Pancreas (tissue), 10 donors: ENCODE measurements around the gene USP38. TPM values are rescaled to one million over a fixed set of nuclear protein-coding genes. Genes with fewer than 3 reads are reported as not detected.

Source experiments
- ATAC-seq, 4 donors: fragments of 200-7000 bp; cut with Tn5 transposase; one replicate each; pipeline versions ENCODE4 v1.8.0 to v1.9.1; 2020; ENCODE audit warnings: mild to moderate bottlenecking in 4 of 4, moderate library complexity in 4 of 4
- DNase-seq, 6 donors: peaks; one replicate each; pipeline ENCODE4 v3.0.0-alpha.2; 2020
- FAIRE-seq: peaks from 2 replicates; lab custom pipeline; 2012; peaks lifted over from hg19 to GRCh38; lab: Jason Lieb, UNC
- H3K27ac ChIP-seq, 4 donors: fragments of 200-600 bp; sonication (generic); 1 replicate in 3 of 4; 2 replicates in 1 of 4; pipeline versions ENCODE4 v1.5.0 to v1.8.0; 2020
- H3K27me3 ChIP-seq, 4 donors: fragments of 200-600 bp; one replicate each; pipeline ENCODE4 v1.8.0; 2021
- H3K36me3 ChIP-seq, 3 donors: fragments of 200-600 bp; sonication (generic) in 1 of 3; one replicate each; pipeline versions ENCODE4 v1.5.0 to v1.8.0; 2020 to 2021
- H3K4me1 ChIP-seq, 3 donors: fragments of 200-600 bp; one replicate each; pipeline ENCODE4 v1.8.0; 2021
- H3K4me3 ChIP-seq, 4 donors: fragments of 200-600 bp; sonication (generic) in 2 of 4; one replicate each; pipeline versions ENCODE4 v1.5.0 to v1.8.0; 2020 to 2021
- H3K9me3 ChIP-seq, 4 donors: fragments of 200-600 bp; one replicate each; pipeline ENCODE4 v1.8.0; 2021
- CTCF ChIP-seq, 4 donors: fragments of 200-600 bp; sonication (generic) in 3 of 4; IDR thresholded peaks; one replicate each; pipeline versions ENCODE4 v1.5.0 to v1.8.0; 2021; ENCODE audit warnings: antibody characterized with exemption in 4 of 4
- WGBS, 2 donors: extraction: QIAGEN DNeasy Blood & Tissue Kit; methylation state at CpG; one replicate each; pipeline ENCODE4 v1.1.7; 2013; 5-methylcytosine and 5-hydroxymethylcytosine counted together
- intact Hi-C, 3 donors: fragments of 100-400 bp; cut with DNase I; formaldehyde crosslinking; loops; one replicate each; pipeline versions ENCODE4 v1.11.1 to v1.14.2; 2022
- polyA plus RNA-seq, 2 donors: library from polyadenylated mRNA; stranded (reverse); fragments of 200-250 nt; gene quantifications; one replicate each; pipeline ENCODE4 v1.2.3, GENCODE V29; 2013
- total RNA-seq, 6 donors: library from RNA; stranded (reverse); fragmentation: NEBNext Ultra II Directional in 4 of 6; extraction: Animal tissue kit (Norgen Biotek cat#: 25700) in 4 of 6; gene quantifications; one replicate each; pipeline versions ENCODE4 v1.2.1 to v1.2.4, GENCODE V29; 2021 to 2023
- donor health status: healthy with polysubstance abuse.
- donor health status: DM: no; HTN: no; CAD: no; lungs with moderate emphysema.
- donor health status: DM: no; HTN: no; CAD: no.
- donor health status: control.
- donor health status: control.
- donor health status: Bipolar disorder and iron deficiency.
- donor health status: DM: yes; HTN: yes; CAD: no.
- donor health status: DM: no; HTN: no; CAD: no.
- donor health status: DM: no; HTN: no; CAD: no.
- donor health status: DM: yes; HTN: yes; CAD: no.

Gene USP38
- total and polyA plus RNA-seq, 8 donors, result 2.4 to 13.6 (median 8.8) TPM

GRCh38 chr4:143240939-143241679 lies 56.4 kb downstream of the USP38 start:
- WGBS, 2 donors, result 50 to 62% methylated on average over 1 of the region's 1 CpG
- ATAC-seq, result no peak
- H3K27ac ChIP-seq, result no peak overlapping the region

GRCh38 chr4:143241892-143242291 lies 57.2 kb downstream of the USP38 start:
- Histone ChIP-seq H3K9me3 (no peaks in the 10 kb centered on the region), H3K27me3 (no peaks in the 10 kb centered on the region), H3K27ac (no peak overlapping the region), H3K4me3 (no peak overlapping the region), H3K36me3 (no peaks in the 10 kb centered on the region), H3K4me1 (peaks cover 0 to 4% (median 0%) of the 10 kb centered on the region in 3 donors)
- intact Hi-C loops, result no loop called here
- DNase-seq (peak in 1 of 6 donors; percentile 6), ATAC-seq (no peak), FAIRE-seq (no peak)
- no peak for TF ChIP-seq CTCF (IDR thresholded peaks at IDR 0.05)
- 96 to 97% methylated on average over 1 of the region's 1 CpG for WGBS, 2 donors

More at GRCh38 chr4:143240939-143241679, 56.4 kb downstream of the USP38 start:
- Histone ChIP-seq H3K9me3 (no peaks in the 10 kb centered on the region), H3K27me3 (no peaks in the 10 kb centered on the region), H3K4me3 (no peak overlapping the region), H3K36me3 (no peaks in the 10 kb centered on the region), H3K4me1 (no peaks in the 10 kb centered on the region)
- DNase-seq (no peak), FAIRE-seq (no peak)
- TF ChIP-seq CTCF (IDR thresholded peaks at IDR 0.05), result no peak
- intact Hi-C loops, result no loop called here

GRCh38 chr4:143243041-143243440 lies 58.3 kb downstream of the USP38 start:
- no peak for ATAC-seq
- intact Hi-C loops, result no loop called here
- no peak overlapping the region for H3K4me3 ChIP-seq
- H3K4me1 ChIP-seq, result peaks cover 0 to 4% (median 0%) of the 10 kb centered on the region in 3 donors
- no peak for TF ChIP-seq CTCF (IDR thresholded peaks at IDR 0.05)
- H3K36me3 ChIP-seq, result no peaks in the 10 kb centered on the region
- no peak for FAIRE-seq
- H3K27ac ChIP-seq, result no peak overlapping the region
- no peak for DNase-seq
- WGBS, 2 donors, result 93% methylated on average over 2 of the region's 2 CpGs
- H3K9me3 ChIP-seq, result no peaks in the 10 kb centered on the region
- no peaks in the 10 kb centered on the region for H3K27me3 ChIP-seq

GRCh38 chr4:143246977-143247376 lies 62.3 kb downstream of the USP38 start:
- Histone ChIP-seq H3K4me1 (peaks cover 0 to 4% (median 0%) of the 10 kb centered on the region in 3 donors), H3K27me3 (no peaks in the 10 kb centered on the region), H3K4me3 (no peak overlapping the region), H3K36me3 (no peaks in the 10 kb centered on the region), H3K27ac (no peak overlapping the region), H3K9me3 (no peaks in the 10 kb centered on the region)
- no peak for FAIRE-seq
- intact Hi-C loops, result no loop called here
- ATAC-seq, result no peak
- WGBS, 2 donors, result 66 to 69% methylated on average over 4 of the region's 4 CpGs
- DNase-seq, result no peak
- TF ChIP-seq CTCF (IDR thresholded peaks at IDR 0.05), result no peak

GRCh38 chr4:143247866-143248265 lies 63.1 kb downstream of the USP38 start:
- peaks cover 0 to 4% (median 0%) of the 10 kb centered on the region in 3 donors for H3K4me1 ChIP-seq
- intact Hi-C loops, result no loop called here
- DNase-seq, result no peak
- no peak for FAIRE-seq
- H3K36me3 ChIP-seq, result no peaks in the 10 kb centered on the region
- no peak for ATAC-seq
- H3K9me3 ChIP-seq, result no peaks in the 10 kb centered on the region
- 94 to 96% methylated on average over 2 of the region's 2 CpGs for WGBS, 2 donors
- TF ChIP-seq CTCF (IDR thresholded peaks at IDR 0.05), result no peak
- H3K4me3 ChIP-seq, result no peak overlapping the region
- no peaks in the 10 kb centered on the region for H3K27me3 ChIP-seq
- no peak overlapping the region for H3K27ac ChIP-seq
